Right lobe of liver (tissue), 6 donors: Measurements from ENCODE around the gene SSTR5. TPM values are rescaled to one million over a fixed set of nuclear protein-coding genes. Genes with fewer than 3 reads are reported as not detected.

Experiments used
- ATAC-seq, 4 donors: fragments of 200-7000 bp; cut with Tn5 transposase; one replicate each; pipeline ENCODE4 v1.9.1; 2020; ENCODE audit warnings: mild to moderate bottlenecking in 4 of 4, moderate library complexity in 4 of 4
- DNase-seq, 3 donors: peaks; one replicate each; pipeline ENCODE4 v3.0.0-alpha.2; 2020
- H3K27ac ChIP-seq, 3 donors: fragments of 200-600 bp; one replicate each; pipeline ENCODE4 v1.8.0; 2022
- H3K27me3 ChIP-seq, 2 donors: fragments of 200-600 bp; one replicate each; pipeline ENCODE4 v1.8.0; 2022
- H3K36me3 ChIP-seq, 4 donors: fragments of 200-600 bp; sonication (generic) in 1 of 4; one replicate each; pipeline versions ENCODE4 v1.5.1 to v1.8.0; 2017 to 2022; ENCODE audit warnings: control low read depth in 1 of 4
- H3K4me1 ChIP-seq, 4 donors: fragments of 200-600 bp; sonication (generic) in 1 of 4; one replicate each; pipeline versions ENCODE4 v1.5.1 to v1.8.0; 2017 to 2022; ENCODE audit warnings: control low read depth in 1 of 4
- H3K4me3 ChIP-seq, 3 donors: fragments of 200-600 bp; one replicate each; pipeline ENCODE4 v1.8.0; 2022
- H3K9me3 ChIP-seq, 4 donors: fragments of 200-600 bp; sonication (generic) in 1 of 4; one replicate each; pipeline versions ENCODE4 v1.5.1 to v1.8.0; 2017 to 2022; ENCODE audit warnings: control low read depth in 1 of 4
- CTCF ChIP-seq, 4 donors: fragments of 200-600 bp in 3 of 4; fragments of 450-650 bp in 1 of 4; IDR thresholded peaks; one replicate each; pipeline versions ENCODE4 v1.5.1 to v1.8.0; 2016 to 2022; ENCODE audit warnings: antibody characterized with exemption in 4 of 4, mild to moderate bottlenecking in 2 of 4
- POLR2A ChIP-seq: fragments of 450-650 bp; IDR thresholded peaks from one replicate; pipeline ENCODE4 v1.6.1; 2017; ENCODE audit warnings: antibody characterized with exemption, mild to moderate bottlenecking
- WGBS: methylation state at CpG from one replicate; pipeline ENCODE4 v1.1.6; 2018; ENCODE audit warnings: low coverage, low lambda C conversion rate; ENCODE audit not compliant: insufficient coverage; ENCODE audit errors: missing lambda C conversion rate; 5-methylcytosine and 5-hydroxymethylcytosine counted together
- intact Hi-C, 2 donors: fragments of 100-400 bp; cut with DNase I; formaldehyde crosslinking; loops; one replicate each; pipeline versions ENCODE4 v1.11.2 to v1.14.1; 2022
- total RNA-seq, 6 experiments: library from RNA; depleted of rRNA in 2 of 6; stranded (reverse); fragments of >200 nt in 2 of 6; fragmentation: NEBNext Ultra II Directional in 3 of 6; extraction: Animal tissue kit (Norgen Biotek cat#: 25700) in 3 of 6; gene quantifications; one replicate each; pipeline versions ENCODE4 v1.1.0 to v1.2.4, GENCODE V29; 2016 to 2023
- donor health status: DM: no; HTN: yes; CAD: no.
- donor health status: DM: no; HTN: no; CAD: no.
- donor health status: DM: no; HTN: no; CAD: no.
- donor health status: DM: no; HTN: yes; CAD: no.
- donor health status: DM: no; HTN: yes; CAD: no.

The SSTR5 gene
- total RNA-seq, 6 experiments from 2014 or later, result not detected

- intact Hi-C loops, result no loop called here
- WGBS, result 7% methylated on average over 19 of the region's 42 CpGs
- DNase-seq (no peak), ATAC-seq (peak in 2 of 4 donors; percentile 15 to 19)
- Histone ChIP-seq H3K9me3 (no peaks in the 10 kb centered on the region), H3K4me3 (no peak overlapping the region), H3K27ac (no peak overlapping the region), H3K36me3 (no peaks in the 10 kb centered on the region), H3K27me3 (no peaks in the 10 kb centered on the region), H3K4me1 (peaks cover 0 to 26% (median 7%) of the 10 kb centered on the region in 4 donors)
- TF ChIP-seq CTCF (IDR thresholded peaks at IDR 0.05) (no peak), POLR2A (no peak)
Measured at GRCh38 chr16:1080801-1081733, 8.5 kb downstream of the SSTR5 start.

GRCh38 chr16:1081734-1082265 lies 9.3 kb downstream of the SSTR5 start:
- WGBS, result 41% methylated on average over 16 of the region's 22 CpGs

GRCh38 chr16:1082266-1082951 lies 9.9 kb downstream of the SSTR5 start:
- no peaks in the 10 kb centered on the region for H3K9me3 ChIP-seq
- WGBS, result 47% methylated on average over 11 of the region's 21 CpGs
- peaks cover 0 to 26% (median 7%) of the 10 kb centered on the region in 4 donors for H3K4me1 ChIP-seq
- intact Hi-C loops, result no loop called here
- H3K27ac ChIP-seq, result no peak overlapping the region
- H3K36me3 ChIP-seq, result no peaks in the 10 kb centered on the region
- TF ChIP-seq CTCF (IDR thresholded peaks at IDR 0.05) (no peak), POLR2A (no peak)
- ATAC-seq (no peak), DNase-seq (no peak)
- H3K4me3 ChIP-seq, result no peak overlapping the region
- no peaks in the 10 kb centered on the region for H3K27me3 ChIP-seq

More at GRCh38 chr16:1081734-1082265, 9.3 kb downstream of the SSTR5 start:
- DNase-seq (no peak), ATAC-seq (peak in 3 of 4 donors; percentile 4 to 19 (median 18))
- Histone ChIP-seq H3K4me1 (peaks cover 0 to 26% (median 7%) of the 10 kb centered on the region in 4 donors), H3K36me3 (no peaks in the 10 kb centered on the region), H3K9me3 (no peaks in the 10 kb centered on the region), H3K27ac (no peak overlapping the region), H3K27me3 (no peaks in the 10 kb centered on the region), H3K4me3 (no peak overlapping the region)
- intact Hi-C loops, result no loop called here
- TF ChIP-seq CTCF (IDR thresholded peaks at IDR 0.05) (no peak), POLR2A (no peak)

- ATAC-seq (no peak), DNase-seq (no peak)
- Histone ChIP-seq H3K4me1 (peaks cover 0 to 23% (median 7%) of the 10 kb centered on the region in 4 donors), H3K27ac (no peak overlapping the region), H3K4me3 (no peak overlapping the region), H3K36me3 (no peaks in the 10 kb centered on the region), H3K9me3 (no peaks in the 10 kb centered on the region), H3K27me3 (no peaks in the 10 kb centered on the region)
- no peak for TF ChIP-seq POLR2A
- no peak for TF ChIP-seq CTCF (IDR thresholded peaks at IDR 0.05)
- intact Hi-C loops, result no loop called here
- WGBS, result no CpG with 5 or more reads among the region's 34 CpGs
Measured at GRCh38 chr16:1082952-1083675, 10.6 kb downstream of the SSTR5 start.
